Occipital lobe (tissue), 1 donor: ENCODE results near the gene IQCH. TPM values are rescaled to one million over a fixed set of nuclear protein-coding genes. Genes with fewer than 3 reads are reported as not detected.

ENCODE experiments used
- total RNA-seq: library from RNA; depleted of rRNA; stranded (reverse); fragments of >200 nt; gene quantifications from one replicate; pipeline ENCODE4 v1.2.3, GENCODE V29; 2014

The IQCH gene
- total RNA-seq, 1 donor from 2014 or later = 2.8 TPM

Other genes starting within 250 kb of the IQCH start
- 2.5 TPM for gene SMAD3, start 189.2 kb upstream of the IQCH start, total RNA-seq
- gene AAGAB, start 125 bp upstream of the IQCH start, total RNA-seq = 29.9 TPM